HUES48 (cell line): ENCODE measurements around the gene INSL4.

ENCODE experiments used
- H3K27ac ChIP-seq: one replicate; pipeline ENCODE4 v1.7.0; 2013; ENCODE audit warnings: low read depth, low read length, inconsistent platforms
- H3K27me3 ChIP-seq: 2 replicates; pipeline ENCODE4 v1.6.1; 2013; ENCODE audit warnings: mild to moderate bottlenecking, low read length; ENCODE audit not compliant: control insufficient read depth, insufficient read depth
- H3K36me3 ChIP-seq: 2 replicates; pipeline ENCODE4 v1.6.1; 2013; ENCODE audit warnings: low read length; ENCODE audit not compliant: control insufficient read depth, insufficient read depth
- H3K4me1 ChIP-seq: 2 replicates; pipeline ENCODE4 v1.6.1; 2013; ENCODE audit warnings: mild to moderate bottlenecking, low read length; ENCODE audit not compliant: control insufficient read depth, insufficient read depth
- H3K4me3 ChIP-seq: 2 replicates; pipeline ENCODE4 v1.5.1; 2013; ENCODE audit warnings: mild to moderate bottlenecking, low read depth, low read length
- H3K9ac ChIP-seq: 2 replicates; pipeline ENCODE4 v1.6.1; 2013; ENCODE audit warnings: mild to moderate bottlenecking, low read depth, low read length, moderate library complexity
- H3K9me3 ChIP-seq: 2 replicates; pipeline ENCODE4 v1.6.1; 2013; ENCODE audit warnings: low read length; ENCODE audit not compliant: control insufficient read depth, insufficient read depth

Gene INSL4

GRCh38 chr9:5231212-5231611 lies at the start of gene INSL4:
Gene INSL4 (plus strand): TSS chr9:5231419. CDS start chr9:5231524, 105 bp downstream.
- no peaks in the 10 kb centered on the region for H3K36me3 ChIP-seq
- H3K27me3 ChIP-seq: no peaks in the 10 kb centered on the region
- no peaks in the 10 kb centered on the region for H3K4me1 ChIP-seq
- no peak within 1 kb of the TSS for H3K4me3 ChIP-seq
- peaks cover 2% of the 10 kb centered on the region; the same call in 1 of the 2 replicates for H3K9me3 ChIP-seq
- no peak within 1 kb of the TSS for H3K27ac ChIP-seq
- H3K9ac ChIP-seq: no peak within 1 kb of the TSS

- Histone ChIP-seq H3K36me3 (no peaks in the 10 kb centered on the region), H3K27ac (no peak overlapping the region), H3K4me3 (no peak overlapping the region), H3K4me1 (peaks cover 7% of the 10 kb centered on the region; the same call in 1 of the 2 replicates), H3K9me3 (no peaks in the 10 kb centered on the region), H3K9ac (no peak overlapping the region), H3K27me3 (no peaks in the 10 kb centered on the region)
These were observed 46.4 kb upstream of the INSL4 start for GRCh38 chr9:5184776-5185175.

- H3K27ac ChIP-seq: no peak within 1 kb of the TSS
- peaks cover 7% of the 10 kb centered on the region; the same call in 1 of the 2 replicates for H3K4me1 ChIP-seq
- no peak within 1 kb of the TSS for H3K9ac ChIP-seq
- H3K36me3 ChIP-seq: no peaks in the 10 kb centered on the region
- H3K9me3 ChIP-seq: no peaks in the 10 kb centered on the region
- no peaks in the 10 kb centered on the region for H3K27me3 ChIP-seq
- H3K4me3 ChIP-seq: no peak within 1 kb of the TSS
These were observed 45.9 kb upstream of the INSL4 start, which contains the start of gene INSL6 for GRCh38 chr9:5185220-5185840. Gene INSL6 (minus strand): TSS chr9:5185639. CDS start chr9:5185602, 37 bp downstream.

- no peaks in the 10 kb centered on the region for H3K36me3 ChIP-seq
- no peaks in the 10 kb centered on the region for H3K27me3 ChIP-seq
- H3K4me1 ChIP-seq: peaks cover 7% of the 10 kb centered on the region; the same call in 1 of the 2 replicates
- no peak overlapping the region for H3K27ac ChIP-seq
- H3K4me3 ChIP-seq: no peak overlapping the region
- no peak overlapping the region for H3K9ac ChIP-seq
- no peaks in the 10 kb centered on the region for H3K9me3 ChIP-seq
These were observed 44.6 kb upstream of the INSL4 start for GRCh38 chr9:5186416-5187169.

GRCh38 chr9:5188060-5188984 lies 42.9 kb upstream of the INSL4 start:
- Histone ChIP-seq H3K27ac (no peak overlapping the region), H3K4me1 (peaks cover 6% of the 10 kb centered on the region; the same call in 1 of the 2 replicates), H3K9ac (no peak overlapping the region), H3K4me3 (no peak overlapping the region), H3K27me3 (no peaks in the 10 kb centered on the region), H3K9me3 (no peaks in the 10 kb centered on the region), H3K36me3 (no peaks in the 10 kb centered on the region)

GRCh38 chr9:5191985-5192384 lies 39.2 kb upstream of the INSL4 start:
- no peak overlapping the region for H3K4me3 ChIP-seq
- H3K27ac ChIP-seq: no peak overlapping the region
- H3K36me3 ChIP-seq: no peaks in the 10 kb centered on the region
- H3K9ac ChIP-seq: no peak overlapping the region
- no peaks in the 10 kb centered on the region for H3K4me1 ChIP-seq
- no peaks in the 10 kb centered on the region for H3K9me3 ChIP-seq
- no peaks in the 10 kb centered on the region for H3K27me3 ChIP-seq

- Histone ChIP-seq H3K4me1 (no peaks in the 10 kb centered on the region), H3K27ac (no peak overlapping the region), H3K9me3 (no peaks in the 10 kb centered on the region), H3K9ac (no peak overlapping the region), H3K27me3 (no peaks in the 10 kb centered on the region), H3K4me3 (no peak overlapping the region), H3K36me3 (no peaks in the 10 kb centered on the region)
These were observed 37.9 kb upstream of the INSL4 start for GRCh38 chr9:5193345-5193744.

GRCh38 chr9:5195463-5195862 lies 35.8 kb upstream of the INSL4 start:
- no peak overlapping the region for H3K9ac ChIP-seq
- H3K27me3 ChIP-seq: no peaks in the 10 kb centered on the region
- no peaks in the 10 kb centered on the region for H3K36me3 ChIP-seq
- H3K4me3 ChIP-seq: no peak overlapping the region
- H3K4me1 ChIP-seq: no peaks in the 10 kb centered on the region
- H3K27ac ChIP-seq: no peak overlapping the region
- H3K9me3 ChIP-seq: no peaks in the 10 kb centered on the region

GRCh38 chr9:5205071-5205470 lies 26.1 kb upstream of the INSL4 start:
- no peaks in the 10 kb centered on the region for H3K36me3 ChIP-seq

GRCh38 chr9:5230554-5230953 lies 665 bp upstream of the INSL4 start:
- Histone ChIP-seq H3K9me3 (peaks cover 2% of the 10 kb centered on the region; the same call in 1 of the 2 replicates), H3K4me1 (no peaks in the 10 kb centered on the region)

More at GRCh38 chr9:5205071-5205470, 26.1 kb upstream of the INSL4 start:
- H3K9me3 ChIP-seq: no peaks in the 10 kb centered on the region
- no peaks in the 10 kb centered on the region for H3K27me3 ChIP-seq
- H3K4me1 ChIP-seq: no peaks in the 10 kb centered on the region
- H3K9ac ChIP-seq: no peak overlapping the region
- no peak overlapping the region for H3K27ac ChIP-seq
- H3K4me3 ChIP-seq: no peak overlapping the region

More at GRCh38 chr9:5230554-5230953, 665 bp upstream of the INSL4 start:
- Histone ChIP-seq H3K9ac (no peak overlapping the region), H3K36me3 (no peaks in the 10 kb centered on the region), H3K27ac (no peak overlapping the region), H3K4me3 (no peak overlapping the region), H3K27me3 (no peaks in the 10 kb centered on the region)
